Activated CD4-positive, alpha-beta T cell treated with anti-CD3 and anti-CD28 coated beads for 48 hours (primary cell): ENCODE data around the gene BMERB1.
"Not testable (repeated sequence)": the region's sequence is repeated elsewhere in the genome, so short reads cannot be mapped to it uniquely, and the experiment has no call there.

Experiments
- DNase-seq: peaks from one replicate; pipeline ENCODE4 v3.0.0-alpha.2; 2020

Gene BMERB1

GRCh38 chr16:15426796-15427195, 7.6 kb upstream of the BMERB1 start:
- DNase-seq, result no peak

DNA sequence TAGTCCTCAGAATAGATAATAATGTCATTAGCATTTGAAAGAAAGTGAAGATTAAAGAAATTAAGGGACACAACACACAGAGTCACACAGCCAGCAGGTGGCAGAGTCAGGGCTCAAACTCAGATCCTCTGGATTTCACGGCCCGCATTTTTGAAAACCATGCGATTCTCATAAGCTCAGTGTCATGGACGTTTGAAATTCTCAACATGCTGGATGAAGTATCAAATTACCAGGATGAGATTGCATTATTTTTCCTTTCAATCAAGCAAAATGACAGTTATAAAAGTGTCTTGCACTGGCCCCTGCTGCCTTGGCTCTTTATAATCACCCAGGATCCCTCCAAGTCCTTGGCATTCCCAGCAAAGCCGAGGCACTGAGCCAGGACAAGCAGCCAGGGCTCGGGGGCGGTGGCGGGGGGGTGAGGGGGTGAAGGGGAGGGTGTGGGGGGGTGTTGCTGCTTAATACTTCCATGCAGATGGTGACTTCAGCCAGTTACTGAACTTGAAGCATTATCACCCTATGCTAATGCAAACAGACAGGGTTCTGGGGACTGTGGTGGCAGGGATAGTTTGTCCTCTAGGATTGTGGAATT, 6.6 kb upstream of the BMERB1 start:
- peak; percentile 73 for DNase-seq

DNA sequence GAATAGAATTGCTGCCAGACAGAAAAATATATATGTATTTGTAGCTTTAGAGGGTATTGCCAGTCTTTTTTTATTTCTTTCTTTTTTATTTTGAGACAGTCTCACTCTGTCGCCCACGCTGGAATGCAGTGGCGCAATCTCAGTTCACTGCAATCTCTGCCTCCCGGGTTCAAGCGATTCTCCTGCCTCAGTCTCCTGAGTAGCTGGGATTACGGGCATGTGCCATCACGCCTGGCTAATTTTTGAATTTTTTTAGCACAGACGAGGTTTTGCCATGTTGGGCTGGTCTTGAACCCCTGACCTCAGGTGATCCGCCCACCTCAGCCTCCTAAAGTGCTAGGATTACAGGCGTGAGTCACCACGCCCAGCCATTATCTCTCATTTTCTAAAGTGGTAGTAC, 3.5 kb upstream of the BMERB1 start:
- DNase-seq, result not testable (repeated sequence)

DNA sequence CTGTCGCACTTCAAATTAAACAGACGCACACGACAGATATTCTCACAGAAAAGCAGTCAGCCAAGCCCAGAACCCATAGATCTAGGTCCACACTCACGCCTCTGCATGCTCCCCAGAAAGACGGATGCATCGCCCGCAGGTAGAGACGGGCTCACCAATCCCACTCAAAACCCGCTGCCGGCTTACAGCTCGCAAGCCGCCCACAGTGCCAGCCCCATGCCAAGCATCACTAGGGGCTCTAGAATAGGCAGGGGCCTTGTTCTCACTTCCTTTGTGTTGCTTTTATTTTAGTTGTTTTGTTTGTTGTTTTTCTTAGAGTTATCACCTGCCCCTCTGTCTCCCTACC, 336 bp upstream of the BMERB1 start:
- DNase-seq, result no peak

GRCh38 chr16:15435216-15435864, 952 bp downstream of the BMERB1 start:
- no peak for DNase-seq

DNA sequence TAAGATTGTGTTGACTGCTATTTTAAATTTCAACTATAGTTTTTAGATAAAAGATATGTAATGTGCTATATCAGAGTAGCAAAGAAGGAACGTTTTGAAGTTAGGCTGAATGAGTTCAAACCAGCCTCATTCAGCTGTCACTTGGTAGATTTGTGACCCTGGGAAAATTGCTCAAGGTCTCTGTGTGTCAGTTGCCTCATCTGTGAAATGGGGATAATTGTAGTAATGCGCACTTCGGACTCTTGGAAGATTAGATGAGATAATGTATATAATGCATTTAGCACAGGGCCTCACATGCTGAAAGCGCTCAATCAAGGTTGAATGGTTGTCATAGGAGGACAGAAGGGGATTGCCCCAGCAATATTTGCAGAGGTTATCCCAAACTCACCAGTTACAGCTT, 4.7 kb downstream of the BMERB1 start:
- no peak for DNase-seq

DNA sequence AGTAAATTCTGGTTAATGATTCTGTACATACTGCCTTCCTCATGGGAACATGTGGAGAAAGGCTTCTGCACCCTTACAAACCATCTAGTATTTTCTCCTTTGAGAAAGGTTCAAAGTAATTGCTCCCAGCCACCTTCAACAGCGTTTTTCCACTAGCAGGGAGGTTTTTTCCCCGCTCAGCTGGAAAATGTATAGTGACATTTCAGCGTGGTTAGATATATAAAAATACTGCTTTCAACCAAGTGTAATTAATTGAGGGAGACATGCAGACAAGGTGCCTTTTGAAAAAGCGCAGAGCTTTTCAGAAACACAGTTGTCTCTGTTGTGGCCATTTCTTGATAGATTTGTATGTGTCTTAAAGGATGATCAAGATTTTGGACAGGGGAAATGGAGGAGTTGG, 5.1 kb downstream of the BMERB1 start:
- DNase-seq, result no peak

DNA sequence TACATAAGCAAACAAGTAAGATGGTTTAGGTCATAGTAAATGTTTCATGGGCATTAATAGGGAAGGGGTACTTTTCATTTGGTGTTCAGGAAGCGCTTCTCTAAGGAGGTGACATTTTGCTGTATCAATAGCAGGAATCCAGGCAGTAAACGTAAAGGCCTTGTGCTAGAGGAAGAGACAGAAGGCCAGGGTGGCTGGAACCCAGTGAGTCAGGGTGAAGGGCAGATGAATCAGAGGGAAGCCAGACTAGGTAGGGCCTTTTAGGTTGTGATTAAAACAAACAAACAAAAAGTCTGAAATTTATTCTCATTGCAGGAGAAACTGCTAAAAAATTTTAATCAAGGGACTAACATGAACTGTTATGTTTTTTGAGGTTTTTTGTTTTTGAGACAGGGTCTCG, 6.5 kb downstream of the BMERB1 start:
- no peak for DNase-seq

DNA sequence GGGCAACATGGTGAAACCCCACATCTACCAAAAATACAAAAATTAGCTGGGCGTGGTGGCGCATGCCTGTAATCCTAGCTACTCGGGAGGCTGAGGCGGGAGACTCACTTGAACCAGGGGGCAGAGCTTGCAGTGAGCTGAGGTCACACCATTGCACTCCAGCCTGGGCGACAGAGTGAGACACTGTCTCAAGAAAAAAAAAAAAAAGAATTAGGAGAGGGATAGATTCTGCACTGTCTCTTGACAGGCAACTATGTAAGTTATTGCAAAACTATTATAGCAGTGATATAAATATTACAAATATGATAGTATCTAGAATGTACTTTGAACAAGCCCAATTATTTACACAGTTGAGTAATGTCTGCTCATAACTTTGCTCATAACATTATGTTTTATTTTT, 7.8 kb downstream of the BMERB1 start:
- DNase-seq, result not testable (repeated sequence)

- no peak for DNase-seq
These were observed 9.4 kb downstream of the BMERB1 start for GRCh38 chr16:15443753-15444152.

DNA sequence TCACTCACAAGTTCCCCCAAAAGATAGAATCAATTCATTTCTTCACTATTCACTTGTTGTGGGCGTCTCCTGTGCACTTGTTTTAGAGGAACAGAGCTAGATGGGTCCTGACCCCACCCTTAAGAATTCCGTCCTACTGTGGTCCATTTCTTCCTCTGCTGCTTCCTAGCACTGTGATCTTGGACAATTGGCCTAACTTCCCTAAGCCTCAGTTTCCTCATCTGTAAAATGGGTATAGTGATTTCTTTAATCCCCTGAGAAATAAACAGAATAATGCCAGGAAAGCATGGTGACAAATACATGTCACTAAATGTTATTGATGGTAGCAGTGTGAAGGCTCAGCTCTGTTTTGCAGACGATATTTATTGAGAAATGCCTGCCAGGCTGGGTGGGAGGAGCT, 9.9 kb downstream of the BMERB1 start:
- no peak for DNase-seq

- no peak for DNase-seq
These were observed 11.1 kb downstream of the BMERB1 start for GRCh38 chr16:15445450-15445849.

DNA sequence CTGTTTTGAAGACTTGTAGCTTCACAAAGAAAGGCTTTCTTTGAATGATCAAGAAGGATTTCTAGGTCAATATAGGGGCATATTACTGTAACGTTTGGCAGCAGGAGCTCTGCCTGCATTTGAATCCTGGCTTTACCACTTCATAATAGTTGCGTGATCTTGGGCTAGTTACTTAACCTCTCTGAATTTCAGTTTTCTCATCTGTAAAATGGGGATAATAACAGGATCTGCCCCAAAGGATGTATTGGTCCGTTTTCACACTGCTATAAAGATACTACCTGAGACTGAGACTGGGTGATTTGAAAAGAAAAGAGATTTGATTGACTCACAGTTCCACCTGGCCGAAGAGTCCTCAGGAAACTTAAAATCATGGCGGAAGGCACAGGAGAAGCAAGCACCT, 12.5 kb downstream of the BMERB1 start:
- no peak for DNase-seq

- no peak for DNase-seq
These were observed 16.2 kb downstream of the BMERB1 start for GRCh38 chr16:15450624-15451023.

DNA sequence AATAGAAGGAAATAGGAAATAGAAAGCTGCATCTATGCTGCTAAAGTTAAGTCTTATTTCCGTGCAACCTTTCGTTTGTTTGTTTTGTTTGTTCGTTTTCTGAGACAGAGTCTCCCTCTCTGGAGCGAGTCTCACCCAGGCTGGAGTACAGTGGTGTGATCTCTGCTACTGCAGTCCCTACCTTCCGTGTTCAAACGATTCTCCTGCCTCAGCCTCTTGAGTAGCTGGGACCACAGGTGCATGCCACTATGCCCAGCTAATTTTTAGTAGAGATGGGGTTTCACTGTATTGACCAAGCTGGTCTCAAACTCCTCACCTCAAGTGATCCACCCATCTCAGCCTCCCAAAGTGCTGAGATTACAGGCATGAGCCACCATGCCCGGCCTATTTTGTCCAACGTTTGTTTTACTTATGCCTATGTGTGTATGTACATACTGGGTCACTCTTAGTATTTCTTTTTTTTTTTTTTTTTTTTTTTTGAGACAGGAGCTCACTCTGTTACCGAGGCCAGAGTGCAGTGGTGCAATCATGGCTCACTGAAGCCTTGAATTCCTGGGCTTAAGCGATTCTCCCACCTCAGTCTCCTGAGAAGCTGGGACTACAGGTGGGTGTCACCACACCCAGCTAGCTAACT, 16.8 kb downstream of the BMERB1 start:
- DNase-seq, result no peak

- DNase-seq, result no peak
These were observed 18.0 kb downstream of the BMERB1 start for GRCh38 chr16:15452246-15452855.

DNA sequence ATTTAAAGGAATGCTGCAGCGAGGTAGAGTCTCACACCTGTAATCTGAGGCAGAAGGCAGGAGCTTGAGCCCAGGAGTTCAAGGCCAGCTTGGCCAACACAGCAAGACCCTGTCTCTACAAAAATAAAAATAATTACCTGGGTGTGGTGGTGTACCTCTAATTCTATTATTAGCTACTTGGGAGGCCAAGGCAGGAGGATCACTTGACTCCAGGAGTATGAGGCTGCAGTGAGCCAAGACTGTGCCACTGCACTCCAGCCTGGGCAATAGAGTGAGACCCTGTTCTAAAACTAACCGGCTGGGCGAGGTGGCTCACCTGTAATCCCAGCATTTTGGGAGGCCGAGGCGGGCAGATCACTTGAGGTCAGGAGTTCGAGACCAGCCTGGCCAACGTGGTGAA, 18.9 kb downstream of the BMERB1 start:
- not testable (repeated sequence) for DNase-seq

DNA sequence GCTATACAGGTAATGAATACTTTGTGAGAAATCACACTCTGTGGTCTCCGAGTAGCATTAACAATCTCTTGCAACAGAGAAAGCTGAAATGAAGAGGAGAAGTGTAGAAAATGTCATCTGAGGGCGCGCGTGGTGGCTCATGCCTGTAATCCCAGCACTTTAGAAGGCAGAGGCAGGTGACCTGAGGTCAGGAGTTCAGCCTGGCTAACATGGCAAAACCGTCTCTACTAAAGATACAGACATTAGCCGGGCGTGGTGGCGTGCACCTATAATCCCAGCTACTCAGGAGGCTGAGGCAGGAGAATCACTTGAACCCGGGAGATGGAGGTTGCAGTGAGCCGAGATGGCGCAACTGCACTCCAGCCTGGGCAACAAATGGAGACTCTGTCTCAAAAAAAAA, 20.5 kb downstream of the BMERB1 start:
- DNase-seq, result not testable (repeated sequence)

GRCh38 chr16:15457400-15457799, 23.0 kb downstream of the BMERB1 start:
- no peak for DNase-seq

DNA sequence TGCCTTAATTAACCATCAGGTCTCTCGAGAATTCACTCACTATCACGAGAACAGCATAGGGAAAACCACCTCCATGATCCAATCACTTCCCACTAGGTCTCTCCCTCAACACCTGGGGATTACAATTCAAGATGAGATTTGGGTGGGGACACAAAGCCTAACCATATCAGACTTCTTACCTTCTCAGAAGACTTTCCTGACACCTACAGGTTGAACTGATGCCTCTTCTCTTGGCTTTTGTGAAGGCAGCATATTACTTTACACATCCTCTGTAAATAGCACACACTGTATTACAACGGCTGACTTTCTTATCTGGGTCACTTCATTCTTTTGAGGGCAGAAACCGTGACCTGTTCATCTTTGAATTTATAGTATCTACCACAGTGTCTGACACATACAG, 23.6 kb downstream of the BMERB1 start:
- no peak for DNase-seq

DNA sequence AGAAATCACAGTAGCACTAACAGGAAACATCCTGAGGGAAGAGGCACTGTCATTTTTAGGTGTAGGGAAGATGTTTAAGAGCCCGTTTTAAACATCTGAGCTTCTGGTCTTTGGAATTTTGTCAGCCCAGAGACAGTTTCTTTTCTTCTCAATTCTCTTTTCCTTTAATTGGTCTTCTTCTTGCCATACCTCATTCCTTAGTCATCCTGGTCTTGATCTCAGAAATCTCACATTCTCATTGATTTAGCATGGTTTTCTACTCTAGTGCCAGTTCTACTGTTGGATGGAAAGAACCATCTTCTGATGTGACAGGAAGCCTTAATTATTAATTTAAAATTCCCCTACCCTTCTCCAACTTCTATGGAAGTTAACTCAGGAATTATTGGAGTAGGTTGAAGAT, 25.4 kb downstream of the BMERB1 start:
- DNase-seq, result no peak

DNA sequence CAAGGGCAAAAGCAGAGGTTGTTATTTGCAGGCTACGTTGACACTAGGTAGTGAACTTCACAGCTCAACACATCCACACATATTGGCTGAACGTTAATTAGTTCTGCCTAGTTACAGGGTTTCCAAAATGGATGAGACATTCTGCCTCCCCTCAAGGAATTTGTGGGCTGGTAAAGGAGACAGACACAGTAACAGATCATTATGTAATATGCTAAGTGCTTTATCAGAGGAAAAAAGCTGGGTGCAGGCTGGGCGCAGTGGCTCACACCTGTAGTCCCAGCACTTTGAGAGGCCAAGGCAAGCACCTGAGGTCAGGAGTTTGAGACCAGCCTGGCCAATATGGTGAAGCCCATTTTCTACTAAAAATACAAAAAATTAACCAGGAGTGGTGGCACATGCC, 26.2 kb downstream of the BMERB1 start:
- no peak for DNase-seq

- no peak for DNase-seq
These were observed 27.0 kb downstream of the BMERB1 start for GRCh38 chr16:15461376-15461775.
